Measurements from ENCODE around the gene BICD1.

The BICD1 gene

GRCh38 chr12:32402946-32403345, 296.3 kb downstream of the BICD1 start:
- no peak for DNase-seq (ENCODE audit: low read depth)

- no peak for DNase-seq (ENCODE audit: low read depth)
Measured at GRCh38 chr12:32407795-32408194, 301.1 kb downstream of the BICD1 start.

- DNase-seq (ENCODE audit: low read depth) = no peak
Measured at GRCh38 chr12:32413412-32413811, 306.8 kb downstream of the BICD1 start.

- DNase-seq (ENCODE audit: low read depth) = no peak
Measured at GRCh38 chr12:32418221-32418620, 311.6 kb downstream of the BICD1 start.

- no peak for DNase-seq (ENCODE audit: low read depth)
Measured at GRCh38 chr12:32418903-32419519, 312.4 kb downstream of the BICD1 start.

- no peak for DNase-seq (ENCODE audit: low read depth)
Measured at GRCh38 chr12:32419520-32419960, 312.9 kb downstream of the BICD1 start.

- no peak for DNase-seq (ENCODE audit: low read depth)
Measured at GRCh38 chr12:32420356-32420755, 313.7 kb downstream of the BICD1 start.

- DNase-seq (ENCODE audit: low read depth) = no peak
Measured at GRCh38 chr12:32423559-32423958, 316.9 kb downstream of the BICD1 start.

GRCh38 chr12:32431025-32431424, 324.4 kb downstream of the BICD1 start:
- DNase-seq (ENCODE audit: low read depth) = no peak
